ENCODE measurements around the gene HSD3B1.

HSD3B1 gene

DNA sequence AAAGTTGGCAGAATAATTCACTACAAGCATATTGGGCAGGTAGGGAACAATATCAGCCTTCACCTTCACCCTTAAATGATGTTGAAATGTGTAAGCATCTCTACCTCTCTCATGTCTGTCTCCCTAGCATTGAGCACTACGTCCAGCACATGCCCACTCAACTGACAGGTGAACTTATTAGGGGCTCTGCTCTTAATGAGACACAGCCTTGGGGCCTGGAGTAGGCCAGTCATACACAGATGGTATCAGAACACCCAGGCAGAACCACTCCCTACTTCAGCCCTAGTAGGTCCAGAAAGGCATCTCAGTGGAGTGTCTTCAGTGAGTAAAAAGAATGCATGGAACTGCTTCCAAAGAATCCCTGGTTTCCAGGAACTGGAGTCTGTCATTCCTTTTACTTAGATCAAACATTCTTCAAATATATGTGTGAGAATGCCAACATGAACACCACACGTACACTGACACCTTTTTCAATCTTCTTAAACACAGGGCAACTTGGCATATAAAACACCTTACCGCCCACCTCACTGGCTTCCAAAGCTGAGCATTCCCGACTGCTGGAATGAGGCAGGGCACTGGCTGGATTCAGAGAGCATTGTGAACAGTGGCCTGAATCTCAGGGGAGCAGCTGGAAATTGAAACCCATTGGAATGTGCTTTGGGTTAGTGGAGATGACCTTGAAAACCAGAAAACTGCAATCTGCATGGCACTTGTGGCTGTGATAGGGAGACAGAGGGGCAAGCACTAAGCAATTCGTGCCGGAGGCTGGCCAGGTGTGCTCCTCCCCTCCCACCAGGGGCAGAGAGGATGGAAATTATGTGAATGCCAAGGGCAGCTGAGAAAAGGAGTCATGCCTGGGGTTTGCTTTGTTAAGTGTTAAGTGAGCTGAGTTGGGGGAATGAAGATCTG, 24.2 kb upstream of the HSD3B1 start:
- DNase-seq (ENCODE audit: low read depth): no peak
- no peak overlapping the region for H3K4me3 ChIP-seq (ENCODE audit: low read depth, low read length)
- TF ChIP-seq MAX (IDR thresholded peaks at IDR 0.05; ENCODE audit: low read depth, low read length): no peak
- TF ChIP-seq CTCF (IDR thresholded peaks at IDR 0.05; ENCODE audit: low read depth, low read length): no peak
- no peak for TF ChIP-seq MYC (IDR thresholded peaks at IDR 0.05; ENCODE audit: low read depth, low read length)

- no peak for DNase-seq (ENCODE audit: low read depth)
- H3K4me3 ChIP-seq (ENCODE audit: low read depth, low read length): no peak overlapping the region
- TF ChIP-seq MAX (IDR thresholded peaks at IDR 0.05; ENCODE audit: low read depth, low read length): no peak
- TF ChIP-seq POLR2A (IDR thresholded peaks at IDR 0.05; ENCODE audit: extremely low read depth, insufficient read length): no peak
- TF ChIP-seq CTCF (IDR thresholded peaks at IDR 0.05; ENCODE audit: low read depth, low read length): no peak
- TF ChIP-seq MYC (IDR thresholded peaks at IDR 0.05; ENCODE audit: low read depth, low read length): no peak
These were observed 23.4 kb upstream of the HSD3B1 start for GRCh38 chr1:119483441-119484200.

GRCh38 chr1:119485201-119485600, 21.8 kb upstream of the HSD3B1 start:
- no peak for DNase-seq (ENCODE audit: low read depth)
- TF ChIP-seq MYC (IDR thresholded peaks at IDR 0.05; ENCODE audit: low read depth, low read length) (no peak), POLR2A (IDR thresholded peaks at IDR 0.05; ENCODE audit: extremely low read depth, insufficient read length) (no peak), CTCF (IDR thresholded peaks at IDR 0.05; ENCODE audit: low read depth, low read length) (no peak), MAX (IDR thresholded peaks at IDR 0.05; ENCODE audit: low read depth, low read length) (no peak)

GRCh38 chr1:119488216-119488615, 18.8 kb upstream of the HSD3B1 start:
- DNase-seq (ENCODE audit: low read depth): no peak
- H3K4me3 ChIP-seq (ENCODE audit: low read depth, low read length): no peak overlapping the region
- no peak for TF ChIP-seq MAX (IDR thresholded peaks at IDR 0.05; ENCODE audit: low read depth, low read length)
- no peak for TF ChIP-seq POLR2A (IDR thresholded peaks at IDR 0.05; ENCODE audit: extremely low read depth, insufficient read length)
- no peak for TF ChIP-seq MYC (IDR thresholded peaks at IDR 0.05; ENCODE audit: low read depth, low read length)
- TF ChIP-seq CTCF (IDR thresholded peaks at IDR 0.05; ENCODE audit: low read depth, low read length): no peak

More at GRCh38 chr1:119485201-119485600, 21.8 kb upstream of the HSD3B1 start:
- no peak overlapping the region for H3K4me3 ChIP-seq (ENCODE audit: low read depth, low read length)

DNA sequence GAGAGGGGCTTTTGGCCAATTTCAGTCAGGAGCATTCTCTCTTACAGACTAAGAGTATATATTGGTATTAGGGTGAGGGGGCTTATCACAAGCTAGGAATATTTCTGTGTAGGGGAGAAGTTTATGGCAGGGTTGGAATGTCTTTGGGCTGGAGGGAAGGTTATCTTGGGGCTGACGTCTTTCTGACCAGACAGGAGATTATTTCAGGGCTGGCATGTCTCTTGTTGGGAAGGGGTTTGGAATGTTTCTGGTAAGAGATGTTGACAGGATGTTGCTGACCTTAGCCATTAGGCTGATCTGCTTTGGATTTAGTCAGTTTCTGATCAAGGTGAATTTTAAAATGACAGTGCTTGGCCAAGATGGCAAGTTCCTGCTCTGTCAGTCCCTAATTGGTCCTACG, 17.8 kb upstream of the HSD3B1 start:
- no peak overlapping the region for H3K4me3 ChIP-seq (ENCODE audit: low read depth, low read length)
- no peak for DNase-seq (ENCODE audit: low read depth)
- TF ChIP-seq CTCF (IDR thresholded peaks at IDR 0.05; ENCODE audit: low read depth, low read length) (no peak), MAX (IDR thresholded peaks at IDR 0.05; ENCODE audit: low read depth, low read length) (no peak), MYC (IDR thresholded peaks at IDR 0.05; ENCODE audit: low read depth, low read length) (no peak), POLR2A (IDR thresholded peaks at IDR 0.05; ENCODE audit: extremely low read depth, insufficient read length) (no peak)
